GM18520 (cell line): ENCODE measurements around the gene IFI27.
"Not testable (repeated sequence)": the region's sequence is repeated elsewhere in the genome, so short reads cannot be mapped to it uniquely, and the experiment has no call there.

Experiments
- ATAC-seq: cut with Tn5 transposase; IDR thresholded peaks from one replicate; pipeline ENCODE4 v1.9.1; 2021; ENCODE audit not compliant: unreplicated experiment

Gene IFI27

DNA sequence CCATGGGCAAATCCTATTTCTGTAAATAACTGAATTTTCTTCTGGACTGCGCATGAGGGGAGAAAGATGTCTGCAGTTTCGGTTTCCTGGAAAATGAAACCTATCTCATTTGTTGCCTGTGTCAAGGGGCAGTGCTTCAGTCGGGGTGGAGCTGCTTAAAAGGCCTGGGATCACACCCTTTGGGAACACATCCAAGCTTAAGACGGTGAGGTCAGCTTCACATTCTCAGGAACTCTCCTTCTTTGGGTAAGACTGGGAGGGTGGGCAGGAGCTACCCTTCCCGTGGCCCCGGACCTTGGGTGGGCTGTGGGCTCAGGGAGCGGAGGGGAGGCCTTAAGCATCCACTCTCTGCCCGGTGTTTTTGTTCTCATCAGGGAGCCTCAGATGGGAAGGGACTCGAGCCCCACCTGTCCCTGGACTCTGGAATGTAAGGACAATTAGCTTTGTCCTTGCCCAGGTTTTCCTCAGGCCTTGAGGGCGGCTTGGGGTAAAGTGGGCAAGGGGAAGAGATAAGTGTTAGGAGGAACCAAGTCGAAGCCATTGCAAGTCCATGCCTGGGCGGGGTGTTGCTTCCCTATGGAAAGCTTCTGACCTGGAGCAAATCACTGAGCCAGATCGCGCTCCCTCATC is at the start of gene IFI27:
TSS of gene IFI27 (plus strand) at position 185 of the 630 bp plus-strand sequence.
- no peak for ATAC-seq

GRCh38 chr14:94062344-94062940 is 48.1 kb upstream of the IFI27 start:
- no peak for ATAC-seq

- no peak for ATAC-seq
These were observed 44.4 kb upstream of the IFI27 start for GRCh38 chr14:94066089-94066676.

GRCh38 chr14:94072076-94072475 is 38.5 kb upstream of the IFI27 start:
- not testable (repeated sequence) for ATAC-seq

- no peak for ATAC-seq
These were observed 36.0 kb upstream of the IFI27 start for GRCh38 chr14:94074534-94074933.

- ATAC-seq: no peak
These were observed 35.5 kb upstream of the IFI27 start for GRCh38 chr14:94075008-94075407.

- ATAC-seq: no peak
These were observed 33.3 kb upstream of the IFI27 start for GRCh38 chr14:94077111-94077821.

DNA sequence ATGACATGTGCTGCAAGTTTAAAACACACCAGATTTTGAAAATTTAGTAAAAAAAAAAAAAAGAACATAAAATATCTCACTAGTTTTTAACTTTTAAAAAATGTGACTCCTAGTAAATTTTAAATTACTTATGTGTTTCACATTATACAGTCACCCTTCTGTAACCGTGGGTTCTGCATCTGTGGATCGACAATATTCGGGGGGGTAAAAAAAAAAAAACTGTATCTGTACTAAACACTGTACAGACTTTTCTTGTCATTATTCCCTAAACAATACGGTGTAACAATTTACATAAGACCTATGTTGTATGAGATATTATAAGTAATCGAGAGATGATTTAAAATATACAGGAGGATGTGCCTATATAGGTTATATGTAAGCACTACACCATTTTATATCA is 32.7 kb upstream of the IFI27 start:
- ATAC-seq: no peak

GRCh38 chr14:94079891-94080620 is 30.5 kb upstream of the IFI27 start:
- no peak for ATAC-seq

DNA sequence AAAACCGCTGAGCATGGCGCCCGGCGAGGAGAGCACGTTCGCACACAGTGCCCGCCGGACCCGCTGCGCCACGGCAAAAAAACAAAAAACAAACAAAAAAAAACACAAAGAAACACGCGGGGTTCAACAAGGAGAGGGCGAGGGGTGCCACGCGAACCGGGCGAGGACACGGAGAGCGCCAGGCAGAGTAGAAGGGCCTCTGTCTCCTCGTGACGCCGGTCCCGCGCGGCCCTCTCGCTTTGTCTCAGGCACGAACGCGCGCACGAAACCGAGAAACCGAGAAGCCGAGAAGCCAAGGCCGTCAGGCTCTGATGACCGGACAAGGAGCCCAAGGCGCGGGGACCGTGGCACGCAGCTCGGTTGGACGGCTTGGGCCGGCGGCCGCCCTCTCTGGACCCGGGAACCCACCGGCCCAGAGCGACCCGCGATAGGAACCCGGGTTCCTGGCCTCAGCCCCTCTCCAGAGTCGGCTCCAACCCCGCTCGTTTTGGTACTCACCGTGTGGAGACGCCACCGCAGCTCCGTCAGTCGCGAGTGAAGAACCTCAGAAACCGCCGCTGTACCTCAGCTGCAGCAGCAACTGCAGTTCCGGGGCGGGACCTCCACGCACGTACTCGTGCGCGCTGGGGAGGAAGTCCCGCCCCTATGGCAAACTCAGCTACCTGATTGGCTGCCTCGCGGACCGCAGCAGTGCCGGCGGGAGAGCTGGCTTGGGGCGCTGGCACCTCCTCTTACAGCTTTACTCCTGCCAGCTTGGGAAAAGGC is 29.7 kb upstream of the IFI27 start, which contains the start of the genes DDX24 and IFI27L1:
TSS of gene DDX24 (minus strand) at position 582 of the 765 bp plus-strand sequence. CDS start 1,460 bp downstream, outside the sequence.
TSS of gene IFI27L1 (plus strand) at position 690 of the 765 bp plus-strand sequence. CDS start 15,628 bp downstream, outside the sequence.
- peak; percentile 98 for ATAC-seq

GRCh38 chr14:94081386-94081820 is 29.1 kb upstream of the IFI27 start:
- ATAC-seq: peak; percentile 11

- ATAC-seq: no peak
These were observed 22.6 kb upstream of the IFI27 start for GRCh38 chr14:94087891-94088290.

DNA sequence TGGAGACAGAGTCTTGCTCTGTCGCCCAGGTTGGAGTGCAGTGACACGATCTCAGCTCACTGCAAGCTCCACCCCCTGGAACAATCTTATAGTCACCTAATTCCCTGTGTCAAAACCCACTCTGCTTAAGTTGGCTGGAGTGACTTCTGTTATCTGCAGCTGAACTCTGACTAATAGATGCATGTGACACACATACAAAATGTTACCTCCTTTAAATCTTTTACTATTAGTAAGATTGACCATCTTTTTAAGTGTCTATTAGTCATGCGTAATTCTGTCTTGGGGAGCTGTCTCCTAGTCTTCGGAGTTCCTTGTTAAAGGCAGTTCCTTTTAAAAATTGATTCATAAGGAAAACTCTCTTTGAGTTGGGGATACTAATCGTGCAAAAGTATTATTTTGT is 22.0 kb upstream of the IFI27 start:
- ATAC-seq: no peak

- ATAC-seq: no peak
These were observed 21.1 kb upstream of the IFI27 start for GRCh38 chr14:94089479-94089878.

- ATAC-seq: no peak
These were observed 17.1 kb upstream of the IFI27 start for GRCh38 chr14:94093418-94093817.

- no peak for ATAC-seq
These were observed 13.4 kb upstream of the IFI27 start for GRCh38 chr14:94097091-94097490.

- no peak for ATAC-seq
These were observed 12.1 kb upstream of the IFI27 start for GRCh38 chr14:94098326-94098992.

DNA sequence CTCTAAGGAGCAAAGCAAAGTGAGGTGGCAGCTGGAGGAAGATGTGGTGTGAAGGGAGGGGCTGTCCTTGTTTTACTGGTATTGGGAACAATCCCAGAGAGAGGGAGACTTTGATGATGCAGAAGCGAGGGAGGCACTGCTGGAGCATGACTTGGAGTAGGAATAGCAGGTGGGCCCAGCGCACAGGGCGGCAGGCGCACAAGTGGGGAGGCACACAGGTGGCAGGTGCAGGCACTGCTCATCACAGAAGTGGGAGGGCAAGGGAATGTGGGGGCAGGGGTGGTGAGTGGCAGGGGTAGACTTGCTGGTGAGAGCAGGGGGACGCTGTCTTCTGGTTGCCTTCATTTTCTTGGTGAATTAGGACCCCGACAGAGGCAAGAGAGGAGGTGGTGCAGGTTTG is 11.5 kb upstream of the IFI27 start:
- no peak for ATAC-seq

GRCh38 chr14:94100847-94101246 is 9.7 kb upstream of the IFI27 start:
- no peak for ATAC-seq

DNA sequence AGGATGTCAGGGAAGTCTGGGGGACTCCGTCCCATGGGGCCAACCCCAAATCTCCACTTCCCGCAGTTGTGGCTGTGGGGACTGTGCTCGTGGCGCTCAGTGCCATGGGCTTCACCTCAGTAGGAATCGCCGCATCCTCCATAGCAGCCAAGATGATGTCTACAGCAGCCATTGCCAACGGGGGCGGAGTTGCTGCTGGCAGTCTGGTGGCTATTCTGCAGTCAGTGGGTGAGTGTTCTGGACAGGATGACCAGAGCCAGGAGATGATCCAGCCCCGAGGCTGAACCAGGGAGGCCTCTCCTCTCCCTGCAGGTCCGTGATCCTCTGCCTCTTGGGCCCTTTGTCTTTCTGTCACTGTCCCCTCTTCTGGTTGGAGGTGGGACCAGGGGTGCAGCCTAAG is 8.8 kb upstream of the IFI27 start:
- ATAC-seq: no peak
